IMR-90 (cell line): ENCODE measurements around the gene ROBO3. TPM values are rescaled to one million over a fixed set of nuclear protein-coding genes. Genes with fewer than 3 reads are reported as not detected.

Experiments used
- ATAC-seq: fragments of 200-7000 bp; cut with Tn5 transposase; 2 replicates; pipeline ENCODE4 v1.9.1; 2020; ENCODE audit warnings: low read depth, mild to moderate bottlenecking, moderate library complexity
- BruUV-seq: library from RNA; stranded (reverse); fragments of 400-500 nt; replicated peaks from 2 replicates; lab custom pipeline; 2021; lab: Mats Ljungman, UMichigan
- CTCF ChIA-PET: fragments of 300-600 bp; formaldehyde crosslinking; extraction: SDS; loops from one replicate; lab custom pipeline; 2021; ENCODE audit warnings: antibody characterized with exemption; lab: Yijun Ruan, JAX
- POLR2A ChIA-PET: fragments of 300-600 bp; sonication (Branson Sonifier 250); formaldehyde crosslinking; loops from one replicate; lab custom pipeline; 2022; ENCODE audit warnings: antibody characterized with exemption; ENCODE audit not compliant: unreplicated experiment; lab: Charles Lee
- DNase-seq: peaks from one replicate; pipeline ENCODE4 v3.0.0; 2013
- H2AFZ ChIP-seq: replicated peaks from 2 replicates; pipeline ENCODE3; 2013; ENCODE audit warnings: low read length, mild to moderate bottlenecking; ENCODE audit not compliant: poor library complexity
- H2AK5ac ChIP-seq: 2 replicates; pipeline ENCODE4 v1.6.1; 2013; ENCODE audit warnings: low read depth, low read length, inconsistent platforms
- H2AK9ac ChIP-seq: replicated peaks from 2 replicates; pipeline ENCODE3; 2013; ENCODE audit warnings: mild to moderate bottlenecking, low read depth, low read length, moderate library complexity; ENCODE audit not compliant: poor library complexity
- H2BK120ac ChIP-seq: 2 replicates; pipeline ENCODE4 v1.6.1; 2013; ENCODE audit warnings: low read depth, low read length, inconsistent platforms
- H2BK15ac ChIP-seq: 3 replicates; pipeline ENCODE4 v1.6.1; 2013; ENCODE audit warnings: low read depth, low read length, inconsistent platforms
- H2BK20ac ChIP-seq: 2 replicates; pipeline ENCODE4 v1.6.1; 2013; ENCODE audit warnings: low read depth, mild to moderate bottlenecking, inconsistent platforms, low read length, moderate library complexity
- H2BK5ac ChIP-seq: 2 replicates; pipeline ENCODE4 v1.6.1; 2013; ENCODE audit warnings: mild to moderate bottlenecking, low read depth, low read length, inconsistent platforms; ENCODE audit not compliant: poor library complexity, severe bottlenecking
- H3K14ac ChIP-seq: replicated peaks from 2 replicates; pipeline ENCODE4 v1.6.1; 2013; ENCODE audit warnings: low read depth, low read length, inconsistent platforms
- H3K18ac ChIP-seq: 2 replicates; pipeline ENCODE4 v1.6.1; 2013; ENCODE audit warnings: low read depth, low read length, control low read depth
- H3K23ac ChIP-seq: 2 replicates; pipeline ENCODE4 v1.6.1; 2013; ENCODE audit warnings: low read depth, low read length, inconsistent platforms
- H3K27ac ChIP-seq: 2 replicates; pipeline ENCODE4 v1.5.1; 2013; ENCODE audit warnings: mild to moderate bottlenecking, control low read depth, low read length; ENCODE audit not compliant: insufficient read depth
- H3K27me3 ChIP-seq: 2 replicates; pipeline ENCODE4 v1.6.1; 2013; ENCODE audit warnings: low read length; ENCODE audit not compliant: control insufficient read depth, insufficient read depth
- H3K36me3 ChIP-seq: 2 replicates; pipeline ENCODE4 v1.6.1; 2013; ENCODE audit warnings: low read length, mixed read lengths; ENCODE audit not compliant: control insufficient read depth, insufficient read depth
- H3K4ac ChIP-seq: 2 replicates; pipeline ENCODE4 v1.6.1; 2013; ENCODE audit warnings: low read depth, low read length, inconsistent platforms
- H3K4me1 ChIP-seq: 2 replicates; pipeline ENCODE4 v1.6.1; 2013; ENCODE audit warnings: low read length, mixed read lengths; ENCODE audit not compliant: control insufficient read depth, insufficient read depth
- H3K4me2 ChIP-seq: 2 replicates; pipeline ENCODE4 v1.6.1; 2013; ENCODE audit warnings: low read depth, mild to moderate bottlenecking, control low read depth, low read length, moderate library complexity
- H3K4me3 ChIP-seq: 2 replicates; pipeline ENCODE4 v1.5.1; 2013; ENCODE audit warnings: low read depth, mild to moderate bottlenecking, control low read depth, low read length, moderate library complexity; ENCODE audit not compliant: insufficient read depth
- H3K56ac ChIP-seq: 2 replicates; pipeline ENCODE4 v1.6.1; 2013; ENCODE audit warnings: low read length, inconsistent platforms; ENCODE audit not compliant: insufficient read depth; ENCODE audit errors: extremely low read depth
- H3K79me1 ChIP-seq, 2 experiments: 2 replicates each; pipeline ENCODE4 v1.6.1; 2013; ENCODE audit warnings: low read length in 2 of 2, inconsistent platforms in 1 of 2, low read depth in 1 of 2
- H3K9ac ChIP-seq: 2 replicates; pipeline ENCODE4 v1.6.1; 2013; ENCODE audit warnings: low read depth, low read length, control low read depth
- H3K9me1 ChIP-seq: 2 replicates; pipeline ENCODE4 v1.6.1; 2013; ENCODE audit warnings: low read length, inconsistent platforms; ENCODE audit not compliant: insufficient read depth
- H3K9me3 ChIP-seq: 2 replicates; pipeline ENCODE4 v1.6.1; 2013; ENCODE audit warnings: low read length; ENCODE audit not compliant: control insufficient read depth, insufficient read depth
- H4K20me1 ChIP-seq: 2 replicates; pipeline ENCODE4 v1.6.1; 2013; ENCODE audit warnings: low read length, inconsistent platforms; ENCODE audit not compliant: insufficient read depth
- H4K5ac ChIP-seq: 2 replicates; pipeline ENCODE4 v1.6.1; 2013; ENCODE audit warnings: mild to moderate bottlenecking, low read depth, low read length, control low read depth
- H4K8ac ChIP-seq, 2 experiments: 2 replicates each; pipeline ENCODE4 v1.6.1; 2013; ENCODE audit warnings: low read depth in 2 of 2, low read length in 2 of 2, control low read depth in 1 of 2, inconsistent platforms in 1 of 2
- H4K91ac ChIP-seq: 2 replicates; pipeline ENCODE4 v1.6.1; 2013; ENCODE audit warnings: low read depth, low read length, inconsistent platforms; ENCODE audit not compliant: insufficient read depth
- CHD1 ChIP-seq: IDR thresholded peaks from 2 replicates; pipeline ENCODE4 v1.6.1; 2012; ENCODE audit warnings: low read depth, low read length, improper control_type of control experiment
- FOS ChIP-seq: fragments of 150-350 bp; IDR thresholded peaks from 2 replicates; pipeline ENCODE4 v1.6.1; 2016; ENCODE audit warnings: low read depth, low read length
- MXI1 ChIP-seq: IDR thresholded peaks from 2 replicates; pipeline ENCODE4 v1.6.1; 2012; ENCODE audit warnings: low read depth, mild to moderate bottlenecking, low read length, moderate library complexity, borderline replicate concordance
- POLR2A ChIP-seq: IDR thresholded peaks from 2 replicates; pipeline ENCODE4 v1.6.1; 2012; ENCODE audit warnings: mild to moderate bottlenecking, low read depth, low read length
- RAD21 ChIP-seq: IDR thresholded peaks from 2 replicates; pipeline ENCODE4 v1.6.1; 2012; ENCODE audit warnings: low read length, improper control_type of control experiment
- RCOR1 ChIP-seq: IDR thresholded peaks from 2 replicates; pipeline ENCODE4 v1.6.1; 2012; ENCODE audit warnings: mild to moderate bottlenecking, low read length, improper control_type of control experiment; ENCODE audit not compliant: insufficient replicate concordance
- RFX5 ChIP-seq: IDR thresholded peaks from 2 replicates; pipeline ENCODE4 v1.8.0; 2012; ENCODE audit warnings: low read depth, mild to moderate bottlenecking, low read length, moderate library complexity
- SMC3 ChIP-seq: fragments of 150-350 bp; IDR thresholded peaks from 2 replicates; pipeline ENCODE4 v1.6.1; 2016; ENCODE audit warnings: low read depth, mild to moderate bottlenecking, antibody characterized with exemption, low read length, moderate library complexity
- USF2 ChIP-seq: fragments of 150-350 bp; IDR thresholded peaks from 2 replicates; pipeline ENCODE4 v1.6.1; 2017; ENCODE audit warnings: mild to moderate bottlenecking, antibody characterized with exemption, low read length, low read depth
- WGBS, 2 experiments: methylation state at CpG; one replicate each; pipeline versions ENCODE4 v1.1.5 to v1.1.7; 2013; ENCODE audit warnings: missing lambda C conversion rate in 2 of 2; ENCODE audit not compliant: insufficient read length in 1 of 2; ENCODE audit errors: extremely low coverage in 2 of 2; 5-methylcytosine and 5-hydroxymethylcytosine counted together
- dilution Hi-C: fragments of 300-500 bp; cut with HindIII; formaldehyde crosslinking; loops from one replicate; pipeline ENCODE4 v1.14.3; 2018; ENCODE audit warnings: low sequenced_read_pairs; ENCODE audit not compliant: unreplicated experiment
- in situ Hi-C: fragments of 300-500 bp; cut with MboI; formaldehyde crosslinking; loops from 3 replicates; pipeline ENCODE4 v1.14.3; 2019; ENCODE audit warnings: low sequenced_read_pairs, inconsistent platforms, mixed read lengths
- intact Hi-C: fragments of 100-400 bp; cut with micrococcal nuclease; formaldehyde crosslinking; loops from 2 replicates; pipeline ENCODE4 v1.10.0; 2022
- polyA plus RNA-seq, 3 experiments: library from polyadenylated mRNA; depleted of rRNA; stranded (reverse); fragments of >200 nt; gene quantifications; 2 replicates each; pipeline ENCODE4 v1.2.3, GENCODE V29; 2012; ENCODE audit warnings: low replicate concordance in 1 of 3
- total RNA-seq: library from RNA; depleted of rRNA; stranded (reverse); fragments of >200 nt; gene quantifications from 2 replicates; pipeline ENCODE4 v1.2.3, GENCODE V29; 2012
- TF ChIP-seq, protein P1 (sequence below): conservative IDR thresholded peaks from 2 replicates; pipeline ENCODE4 v1.5.1; 2012; ENCODE audit warnings: mild to moderate bottlenecking, low read depth, low read length, improper control_type of control experiment

The ROBO3 gene
- total and polyA plus RNA-seq, 2 of the 4 experiments (the other 2 are of a cell fraction) = 12.0 to 54.1 TPM

DNA sequence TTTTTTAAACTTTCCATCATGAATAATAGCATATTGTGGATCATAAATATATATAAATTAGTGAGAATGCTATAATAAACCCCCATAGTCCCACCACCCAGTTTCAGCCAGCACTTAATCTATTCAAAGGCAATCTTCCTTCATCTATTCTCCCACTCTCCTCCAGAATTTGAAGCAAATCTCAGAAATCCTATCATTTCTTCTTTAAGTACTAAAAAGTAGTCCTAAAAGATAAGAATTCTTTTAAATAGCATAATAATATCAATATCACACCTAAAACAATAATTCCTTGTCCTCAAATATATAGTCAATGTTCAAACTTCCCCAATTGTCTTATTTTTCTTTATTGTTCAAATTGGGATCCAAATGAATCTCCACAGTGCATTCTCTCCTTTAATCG, 24.6 kb upstream of the ROBO3 start:
- no peak overlapping the region for H3K4me2 ChIP-seq
- H3K18ac ChIP-seq = no peak overlapping the region
- no peak overlapping the region for H2AK5ac ChIP-seq
- no peak overlapping the region for H4K8ac ChIP-seq
- no peak overlapping the region for H4K5ac ChIP-seq
- no peak for TF ChIP-seq RCOR1
- no peak for TF ChIP-seq FOS
- no peak for TF ChIP-seq POLR2A
- TF ChIP-seq MXI1 = no peak
- no peak for TF ChIP-seq RFX5
- TF ChIP-seq, protein P1, sequence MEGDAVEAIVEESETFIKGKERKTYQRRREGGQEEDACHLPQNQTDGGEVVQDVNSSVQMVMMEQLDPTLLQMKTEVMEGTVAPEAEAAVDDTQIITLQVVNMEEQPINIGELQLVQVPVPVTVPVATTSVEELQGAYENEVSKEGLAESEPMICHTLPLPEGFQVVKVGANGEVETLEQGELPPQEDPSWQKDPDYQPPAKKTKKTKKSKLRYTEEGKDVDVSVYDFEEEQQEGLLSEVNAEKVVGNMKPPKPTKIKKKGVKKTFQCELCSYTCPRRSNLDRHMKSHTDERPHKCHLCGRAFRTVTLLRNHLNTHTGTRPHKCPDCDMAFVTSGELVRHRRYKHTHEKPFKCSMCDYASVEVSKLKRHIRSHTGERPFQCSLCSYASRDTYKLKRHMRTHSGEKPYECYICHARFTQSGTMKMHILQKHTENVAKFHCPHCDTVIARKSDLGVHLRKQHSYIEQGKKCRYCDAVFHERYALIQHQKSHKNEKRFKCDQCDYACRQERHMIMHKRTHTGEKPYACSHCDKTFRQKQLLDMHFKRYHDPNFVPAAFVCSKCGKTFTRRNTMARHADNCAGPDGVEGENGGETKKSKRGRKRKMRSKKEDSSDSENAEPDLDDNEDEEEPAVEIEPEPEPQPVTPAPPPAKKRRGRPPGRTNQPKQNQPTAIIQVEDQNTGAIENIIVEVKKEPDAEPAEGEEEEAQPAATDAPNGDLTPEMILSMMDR = no peak
- no peak for TF ChIP-seq RAD21
- TF ChIP-seq SMC3 = no peak
- no peak for TF ChIP-seq CHD1
- no peak for TF ChIP-seq USF2
- H3K9ac ChIP-seq = no peak overlapping the region
- H3K9me3 ChIP-seq = no peaks in the 10 kb centered on the region
- no peak overlapping the region for H2BK120ac ChIP-seq
- no peaks in the 10 kb centered on the region for H3K79me1 ChIP-seq
- H3K36me3 ChIP-seq = no peaks in the 10 kb centered on the region
- H3K14ac ChIP-seq = no peak overlapping the region
- DNase-seq = no peak
- no peak overlapping the region for H2BK15ac ChIP-seq
- BruUV-seq = no TSS peak
- H3K9me1 ChIP-seq = no peaks in the 10 kb centered on the region; the same call in 1 of the 2 replicates
- in situ Hi-C loops = no loop called here
- peaks cover 72% of the 10 kb centered on the region for H3K27me3 ChIP-seq
- dilution Hi-C loops = no loop called here
- H2BK20ac ChIP-seq = no peak overlapping the region
- no peak overlapping the region for H2BK5ac ChIP-seq
- H3K4ac ChIP-seq = no peak overlapping the region
- H3K27ac ChIP-seq = no peak overlapping the region
- H4K20me1 ChIP-seq = no peaks in the 10 kb centered on the region
- intact Hi-C loops = no loop called here
- no peaks in the 10 kb centered on the region; the same call in 1 of the 2 replicates for H3K4me1 ChIP-seq
- H2AFZ ChIP-seq = no peak overlapping the region
- H3K4me3 ChIP-seq = no peak overlapping the region
- H3K56ac ChIP-seq = no peak overlapping the region
- H2AK9ac ChIP-seq = no peak overlapping the region
- no peak overlapping the region for H4K91ac ChIP-seq
- ChIA-PET CTCF (no interaction called here), POLR2A (no interaction called here)
- no CpG with 5 or more reads among the region's 1 CpG for WGBS, 2 experiments
- ATAC-seq = no peak
- no peak overlapping the region for H3K23ac ChIP-seq
